SJCRH30 (cell line): ENCODE measurements around the gene ZIC3. TPM values are rescaled to one million over a fixed set of nuclear protein-coding genes. Genes with fewer than 3 reads are reported as not detected.
"Not testable (repeated sequence)": the region's sequence is repeated elsewhere in the genome, so short reads cannot be mapped to it uniquely, and the experiment has no call there.

ENCODE experiments used
- DNase-seq, 2 experiments: peaks; one replicate each; pipeline ENCODE4 v3.0.0-alpha.2; 2015 to 2020
- H3K27ac ChIP-seq: fragments of 250-450 bp; sonication (Bioruptor Pico); 2 replicates; pipeline ENCODE4 v1.5.1; 2020; ENCODE audit warnings: mild to moderate bottlenecking, moderate library complexity
- H3K27me3 ChIP-seq: fragments of 250-450 bp; sonication (Bioruptor Pico); 2 replicates; pipeline ENCODE4 v1.5.1; 2020; ENCODE audit warnings: mild to moderate bottlenecking, moderate library complexity
- H3K36me3 ChIP-seq: fragments of 250-450 bp; sonication (Bioruptor Pico); 2 replicates; pipeline ENCODE4 v1.5.1; 2020; ENCODE audit warnings: mild to moderate bottlenecking, moderate library complexity
- H3K4me1 ChIP-seq: fragments of 250-450 bp; sonication (Bioruptor Pico); 2 replicates; pipeline ENCODE4 v1.5.1; 2020; ENCODE audit warnings: mild to moderate bottlenecking, moderate library complexity
- H3K4me3 ChIP-seq: fragments of 250-450 bp; sonication (Bioruptor Pico); 2 replicates; pipeline ENCODE4 v1.5.1; 2020; ENCODE audit warnings: mild to moderate bottlenecking, moderate library complexity
- H3K9me3 ChIP-seq: fragments of 250-450 bp; sonication (Bioruptor Pico); replicated peaks from 2 replicates; pipeline ENCODE4 v1.5.1; 2020; ENCODE audit warnings: mild to moderate bottlenecking, moderate library complexity
- total RNA-seq: library from RNA; depleted of rRNA; stranded (reverse); fragments of >200 nt; shearing (Covaris generic); gene quantifications from 2 replicates; pipeline ENCODE4 v1.2.3, GENCODE V29; 2014; rRNA removed

The ZIC3 gene
- not detected in 2 replicates for total RNA-seq

DNA sequence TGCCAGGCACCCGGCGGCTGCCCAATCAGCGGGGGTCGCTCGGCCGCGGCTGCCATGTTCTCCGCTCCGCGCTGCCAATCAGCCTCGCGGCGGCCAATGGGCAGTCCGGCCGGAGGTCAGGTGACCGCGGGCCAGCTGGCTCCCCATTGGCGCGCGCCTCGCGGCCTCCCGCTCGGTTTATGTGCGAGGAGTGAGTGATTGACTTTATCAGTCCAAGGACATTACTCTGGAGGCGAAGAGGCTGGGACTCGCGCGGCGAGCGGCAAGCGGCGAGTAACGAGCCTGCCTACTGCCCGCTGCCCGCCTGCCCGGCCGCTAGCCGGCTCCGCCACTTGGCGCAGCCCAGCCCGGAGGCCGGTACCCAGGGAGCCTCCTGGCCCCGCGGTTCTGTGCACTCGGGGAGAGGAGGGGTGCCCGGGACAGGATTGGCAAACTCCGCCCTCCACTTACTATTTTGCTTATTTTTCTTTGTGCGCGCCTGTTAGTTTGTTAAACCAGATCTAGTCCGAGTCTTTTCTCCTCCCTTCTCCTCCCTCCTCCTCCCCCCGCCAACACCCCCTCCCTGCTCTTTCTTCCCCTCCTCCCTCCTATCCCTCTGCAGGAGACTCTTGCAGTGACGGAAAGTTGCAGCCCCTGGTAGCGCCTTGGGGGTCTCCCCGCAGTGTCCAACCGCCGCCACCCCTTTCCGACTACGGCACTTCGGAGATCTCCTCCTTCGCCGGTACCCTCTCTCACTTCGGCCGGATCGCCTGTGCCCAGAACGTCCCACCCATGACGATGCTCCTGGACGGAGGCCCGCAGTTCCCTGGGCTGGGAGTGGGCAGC lies at the start of gene ZIC3:
ZIC3 (plus strand) TSS at position 207 of the 825 bp plus-strand sequence; CDS start at position 772, 565 bp downstream.
- Histone ChIP-seq H3K36me3 (no peaks in the 10 kb centered on the region), H3K27me3 (no peaks in the 10 kb centered on the region), H3K4me3 (no peak within 1 kb of the TSS), H3K9me3 (no peaks in the 10 kb centered on the region), H3K27ac (no peak within 1 kb of the TSS), H3K4me1 (no peaks in the 10 kb centered on the region)
- no peak for DNase-seq

DNA sequence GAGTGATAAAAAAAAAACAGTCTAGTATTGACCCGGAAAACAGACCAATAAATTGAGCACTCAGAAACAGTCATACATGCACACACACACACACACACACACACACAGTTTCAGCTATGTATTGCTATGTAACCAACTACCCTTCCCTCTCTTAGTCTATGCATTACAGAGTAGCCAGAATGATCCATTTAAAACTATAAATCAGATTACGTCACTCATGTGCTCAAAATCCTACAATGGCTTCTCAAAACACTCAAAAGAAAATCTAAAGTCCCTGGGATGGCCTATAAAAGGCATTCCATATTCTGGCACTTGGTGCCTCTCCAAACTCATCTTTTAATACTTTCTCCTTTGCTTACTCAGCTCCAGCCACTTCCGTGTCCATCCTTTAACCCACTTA lies 46.5 kb upstream of the ZIC3 start:
- H3K9me3 ChIP-seq = no peaks in the 10 kb centered on the region

DNA sequence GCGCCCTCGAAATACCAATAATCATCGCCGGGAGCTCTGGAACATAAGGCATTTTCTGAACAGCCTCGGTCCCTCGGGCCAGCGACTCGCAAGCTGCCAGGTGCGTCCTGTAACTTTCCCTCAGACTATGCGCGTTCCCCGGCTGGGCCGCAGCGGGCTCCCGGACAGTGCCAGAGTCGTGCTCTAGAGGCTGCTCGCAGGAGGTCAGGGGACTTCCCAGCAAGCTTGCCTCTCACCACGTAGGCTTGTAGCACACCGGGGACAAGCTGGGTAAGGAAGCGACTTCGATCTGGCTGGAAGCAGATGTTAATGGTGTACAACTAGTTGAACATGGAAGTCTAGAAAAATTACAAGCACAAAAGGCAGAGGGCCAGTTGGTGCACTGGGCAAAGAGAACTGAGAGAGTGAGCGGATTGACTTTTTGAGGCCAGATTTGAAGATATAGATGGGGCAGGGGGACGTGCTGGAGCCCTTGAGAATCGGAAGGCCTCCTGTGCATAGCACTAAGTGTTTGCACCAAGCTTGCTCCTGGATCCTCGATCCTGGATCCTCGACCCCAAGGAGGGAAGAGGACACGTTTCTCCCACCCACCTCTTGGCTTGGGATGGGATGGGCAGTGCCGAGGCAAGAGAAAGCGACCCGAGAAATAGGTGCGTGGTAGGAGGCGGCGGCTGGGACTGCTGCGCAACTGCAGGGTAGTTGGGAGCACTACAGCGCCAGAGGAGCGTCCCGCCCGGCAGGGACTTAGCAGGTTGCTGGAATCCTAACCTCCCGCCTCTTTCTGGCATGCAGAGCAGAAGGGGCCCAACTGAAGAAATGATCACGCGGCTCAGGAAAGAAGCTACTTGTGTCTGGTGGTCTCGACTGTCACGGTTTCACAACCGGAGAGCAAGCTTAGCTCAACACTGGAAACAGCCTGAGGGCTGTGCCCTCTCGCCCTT lies 19.9 kb upstream of the ZIC3 start:
- H3K36me3 ChIP-seq = no peaks in the 10 kb centered on the region
- no peak for DNase-seq
- H3K9me3 ChIP-seq = no peaks in the 10 kb centered on the region
- H3K4me1 ChIP-seq = no peaks in the 10 kb centered on the region
- no peak overlapping the region for H3K4me3 ChIP-seq
- H3K27ac ChIP-seq = no peak overlapping the region
- H3K27me3 ChIP-seq = no peaks in the 10 kb centered on the region

More for the DNA sequence above, 46.5 kb upstream of the ZIC3 start:
- H3K27me3 ChIP-seq = no peaks in the 10 kb centered on the region
- no peak overlapping the region for H3K27ac ChIP-seq
- DNase-seq = no peak
- H3K36me3 ChIP-seq = no peaks in the 10 kb centered on the region
- no peaks in the 10 kb centered on the region for H3K4me1 ChIP-seq
- no peak overlapping the region for H3K4me3 ChIP-seq

- Histone ChIP-seq H3K9me3 (no peaks in the 10 kb centered on the region), H3K27ac (no peak overlapping the region), H3K27me3 (no peaks in the 10 kb centered on the region), H3K36me3 (no peaks in the 10 kb centered on the region), H3K4me1 (no peaks in the 10 kb centered on the region), H3K4me3 (no peak overlapping the region)
- no peak for DNase-seq
Measured at GRCh38 chrX:137547291-137547690, 18.6 kb upstream of the ZIC3 start.

DNA sequence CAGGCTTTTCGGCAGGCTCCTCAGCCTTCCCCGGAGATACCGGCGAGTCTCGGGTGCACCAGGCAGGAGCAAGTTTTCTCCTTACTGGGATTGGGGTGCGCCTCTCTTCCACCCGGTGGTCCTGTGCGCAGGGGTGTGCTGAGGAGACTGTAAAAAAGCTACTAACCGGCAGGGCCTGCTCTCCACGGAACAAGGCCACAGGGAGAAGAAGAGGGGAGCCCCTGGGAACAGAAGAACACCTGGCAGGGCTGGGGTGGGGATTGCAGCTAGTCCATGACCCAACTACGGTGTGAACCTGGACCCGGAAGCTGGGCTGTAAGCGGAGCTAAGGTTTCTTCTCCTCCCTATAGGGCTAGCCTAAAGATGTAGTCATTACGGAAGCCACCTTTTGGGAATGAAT lies 17.7 kb upstream of the ZIC3 start:
- Histone ChIP-seq H3K36me3 (no peaks in the 10 kb centered on the region), H3K9me3 (no peaks in the 10 kb centered on the region), H3K27ac (no peak overlapping the region), H3K4me1 (no peaks in the 10 kb centered on the region), H3K27me3 (no peaks in the 10 kb centered on the region), H3K4me3 (no peak overlapping the region)
- no peak for DNase-seq

DNA sequence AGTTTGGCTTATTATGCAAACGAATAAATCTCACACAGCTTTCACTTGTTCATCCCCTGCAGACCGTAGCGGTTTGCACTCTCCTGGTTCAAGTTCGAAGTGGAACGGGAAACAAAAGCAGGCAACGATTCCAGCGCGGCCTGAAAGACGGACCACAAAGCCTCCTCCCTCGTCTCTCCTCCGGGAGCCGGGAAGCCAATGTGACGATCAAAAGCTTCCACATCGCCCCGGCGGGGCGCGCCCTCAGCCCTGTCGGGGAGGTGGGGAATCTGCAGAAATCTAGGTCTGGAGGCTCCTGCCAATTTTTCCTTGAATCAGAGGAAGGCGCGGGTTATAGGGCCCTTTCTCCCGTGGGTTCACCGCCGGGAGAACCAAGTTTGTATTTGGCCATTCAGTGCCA lies 16.9 kb upstream of the ZIC3 start:
- DNase-seq = no peak
- H3K27me3 ChIP-seq = no peaks in the 10 kb centered on the region

DNA sequence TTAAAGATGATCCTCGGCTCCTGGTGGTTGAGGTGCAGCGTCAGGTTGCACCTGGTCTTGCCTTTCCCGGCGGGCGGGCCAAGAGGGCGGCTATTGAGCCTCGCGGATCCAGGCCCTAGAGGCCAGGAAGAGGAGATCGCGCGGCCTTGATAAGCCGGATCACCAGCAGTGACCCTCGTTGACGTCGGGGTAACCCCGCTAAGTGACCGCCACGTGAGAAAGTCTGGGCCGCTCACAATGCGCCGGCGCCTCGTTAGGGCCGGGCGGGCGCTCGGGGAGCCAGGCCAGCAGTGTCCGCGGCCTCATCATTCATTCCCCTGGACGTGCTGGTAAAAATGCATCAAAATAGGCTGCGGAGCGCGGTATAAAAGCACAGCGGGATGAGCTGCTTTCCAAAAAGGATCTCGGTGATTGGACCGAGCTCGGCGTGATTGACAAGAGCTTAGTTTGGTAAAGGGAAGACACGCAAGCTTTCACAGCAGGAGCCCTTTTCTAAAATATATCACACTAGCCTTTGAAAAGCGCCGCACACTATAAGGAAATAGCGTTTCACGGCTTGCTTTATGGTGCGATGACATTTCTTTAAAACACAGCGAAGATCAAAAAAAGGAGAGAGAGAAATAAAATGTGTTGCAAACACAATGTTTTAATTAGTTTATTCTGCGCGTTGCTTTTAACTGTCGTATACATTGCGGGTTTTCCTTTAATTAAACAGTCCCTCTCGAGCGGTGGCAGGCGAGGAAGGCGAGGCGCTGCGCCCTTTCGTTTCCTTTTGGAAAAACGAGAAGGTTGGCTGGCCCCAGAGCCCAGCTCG lies 15.9 kb upstream of the ZIC3 start:
- Histone ChIP-seq H3K4me1 (no peaks in the 10 kb centered on the region), H3K36me3 (no peaks in the 10 kb centered on the region), H3K4me3 (no peak overlapping the region), H3K9me3 (no peaks in the 10 kb centered on the region), H3K27me3 (no peaks in the 10 kb centered on the region), H3K27ac (no peak overlapping the region)
- DNase-seq = no peak

More for the DNA sequence above, 16.9 kb upstream of the ZIC3 start:
- no peak overlapping the region for H3K27ac ChIP-seq
- H3K4me1 ChIP-seq = no peaks in the 10 kb centered on the region
- H3K9me3 ChIP-seq = no peaks in the 10 kb centered on the region
- H3K4me3 ChIP-seq = no peak overlapping the region
- H3K36me3 ChIP-seq = no peaks in the 10 kb centered on the region

DNA sequence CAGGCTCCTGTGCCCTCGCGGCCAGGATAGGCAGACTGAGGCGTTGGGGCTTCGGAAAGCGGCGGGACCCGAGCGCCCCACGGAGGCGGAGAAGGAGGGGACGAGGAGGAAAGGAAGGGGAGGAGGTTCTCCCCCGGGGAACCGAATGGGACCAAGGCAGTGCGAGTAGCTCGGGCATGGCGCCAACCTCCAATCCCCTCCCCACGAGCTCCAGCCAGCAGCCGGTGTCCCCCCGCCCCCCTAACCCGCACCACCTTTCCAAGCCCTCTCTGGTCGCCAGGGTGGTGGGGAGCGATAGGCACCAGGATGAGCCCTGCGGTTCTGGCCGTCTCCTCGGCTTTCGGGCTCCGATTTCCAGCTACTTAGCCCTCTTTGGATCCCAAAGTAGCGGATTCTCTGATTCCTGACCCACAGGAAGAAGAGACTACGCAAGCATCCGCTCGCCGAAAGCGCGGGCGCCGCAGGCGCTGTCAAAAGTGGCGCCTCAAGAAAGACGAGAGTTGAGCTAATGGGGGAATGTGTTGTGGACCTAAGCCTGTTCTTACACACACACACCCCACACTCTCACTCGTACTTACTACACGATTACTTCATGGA lies 15.2 kb upstream of the ZIC3 start:
- no peak overlapping the region for H3K27ac ChIP-seq
- H3K4me1 ChIP-seq = no peaks in the 10 kb centered on the region
- no peaks in the 10 kb centered on the region for H3K9me3 ChIP-seq
- no peak for DNase-seq
- no peaks in the 10 kb centered on the region for H3K36me3 ChIP-seq
- no peak overlapping the region for H3K4me3 ChIP-seq
- no peaks in the 10 kb centered on the region for H3K27me3 ChIP-seq

DNA sequence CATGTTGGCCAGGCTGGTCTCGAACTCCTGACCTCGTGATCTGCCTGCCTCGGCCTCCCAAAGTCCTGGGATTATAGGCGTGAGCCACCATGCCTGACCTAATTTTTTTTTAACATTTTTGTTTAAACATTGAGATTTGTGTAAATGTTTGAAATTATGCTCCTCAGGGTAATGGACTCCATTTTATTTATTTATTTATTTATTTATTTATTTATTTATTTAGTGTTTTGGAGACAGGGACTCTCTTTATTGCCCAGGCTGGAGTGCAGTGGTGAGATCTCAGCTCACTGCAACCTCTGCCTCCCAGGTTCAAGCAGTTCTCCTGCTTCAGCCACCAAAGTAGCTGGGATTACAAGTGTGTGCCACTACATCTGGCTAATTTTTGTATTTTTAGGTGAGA lies 13.8 kb upstream of the ZIC3 start:
- H3K27me3 ChIP-seq, H3K4me1 ChIP-seq, DNase-seq, H3K27ac ChIP-seq, H3K9me3 ChIP-seq, H3K4me3 ChIP-seq, H3K36me3 ChIP-seq: not testable (repeated sequence)

DNA sequence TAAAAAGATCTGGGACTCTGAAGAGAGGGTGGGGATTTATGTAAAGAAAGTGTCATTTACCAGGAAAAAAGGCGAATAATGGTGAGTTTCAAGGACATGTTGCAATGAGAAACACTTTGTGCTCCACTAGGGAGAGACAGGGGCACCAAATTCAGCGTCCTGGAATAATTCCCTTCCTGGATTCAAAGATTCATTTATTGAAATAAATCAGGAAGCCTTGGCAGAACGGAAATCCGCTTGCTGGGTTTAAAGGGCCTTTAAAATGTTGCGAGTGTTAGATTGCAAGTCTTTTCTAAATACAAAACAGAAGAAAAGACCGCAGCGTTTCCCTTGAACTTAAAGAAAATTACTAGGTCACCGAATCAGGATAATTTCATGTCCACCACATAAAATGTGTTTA lies 3.8 kb upstream of the ZIC3 start:
- no peaks in the 10 kb centered on the region for H3K9me3 ChIP-seq
- H3K4me3 ChIP-seq = no peak overlapping the region
- no peak overlapping the region for H3K27ac ChIP-seq
- no peaks in the 10 kb centered on the region for H3K4me1 ChIP-seq
- H3K36me3 ChIP-seq = no peaks in the 10 kb centered on the region
- H3K27me3 ChIP-seq = no peaks in the 10 kb centered on the region
- DNase-seq = no peak

DNA sequence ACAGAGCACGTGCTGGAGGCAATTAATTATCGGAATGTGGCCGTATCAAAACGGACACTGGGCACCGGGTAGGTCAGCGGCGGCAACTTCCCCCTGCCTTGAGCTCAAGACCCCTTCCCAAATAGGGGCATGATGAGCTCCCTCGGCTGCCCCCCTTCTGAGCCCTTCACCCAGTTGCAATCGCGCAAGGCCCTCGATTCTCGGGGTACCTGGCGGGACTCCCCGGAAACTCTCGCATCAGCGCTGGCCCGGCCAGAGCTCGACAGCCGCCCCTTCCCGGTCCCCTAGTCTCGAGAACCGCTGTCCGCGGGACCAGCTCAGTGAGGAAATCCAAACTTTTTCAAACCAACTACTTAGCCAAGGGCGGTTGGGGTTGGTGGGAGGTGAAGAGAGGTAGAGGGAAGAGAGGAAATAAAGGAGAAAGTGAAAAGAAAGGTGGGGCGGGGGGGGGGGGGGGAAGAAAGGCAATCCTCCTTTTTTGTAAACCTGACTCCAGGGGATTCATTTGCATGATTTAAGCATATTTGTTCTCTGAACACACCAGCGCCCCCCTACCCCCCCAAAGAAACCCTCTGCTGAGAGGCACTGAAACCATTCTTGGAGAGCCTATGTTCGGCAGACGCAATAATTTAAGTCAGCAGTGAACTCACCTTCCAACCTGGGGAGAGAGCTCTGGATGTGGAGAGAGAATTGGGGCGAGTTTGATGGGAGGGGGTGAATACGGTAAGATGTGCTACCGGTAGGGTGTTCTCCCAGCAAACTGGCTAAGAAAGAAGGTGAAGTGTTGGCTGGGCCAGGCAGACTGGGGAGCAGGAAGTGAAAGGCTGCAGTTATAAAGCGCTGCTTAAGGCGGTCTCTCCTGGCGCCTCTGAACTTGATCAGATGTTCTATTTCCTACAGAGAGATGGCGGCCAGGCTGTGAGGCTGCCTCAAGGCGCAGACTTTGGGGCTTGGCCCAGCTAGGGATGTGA lies 2.0 kb upstream of the ZIC3 start:
- Histone ChIP-seq H3K27me3 (no peaks in the 10 kb centered on the region), H3K4me3 (no peak overlapping the region), H3K4me1 (no peaks in the 10 kb centered on the region), H3K36me3 (no peaks in the 10 kb centered on the region), H3K27ac (no peak overlapping the region), H3K9me3 (no peaks in the 10 kb centered on the region)
- DNase-seq = no peak

- H3K27me3 ChIP-seq = no peaks in the 10 kb centered on the region
- no peak overlapping the region for H3K4me3 ChIP-seq
- H3K9me3 ChIP-seq = no peaks in the 10 kb centered on the region
- H3K36me3 ChIP-seq = no peaks in the 10 kb centered on the region
- no peak for DNase-seq
- no peaks in the 10 kb centered on the region for H3K4me1 ChIP-seq
- no peak overlapping the region for H3K27ac ChIP-seq
Measured at GRCh38 chrX:137565318-137565904, 516 bp upstream of the ZIC3 start.
